Endometrial microvascular endothelial cells (primary cell): Measurements from ENCODE around the gene FSD1. TPM values are rescaled to one million over a fixed set of nuclear protein-coding genes. Genes with fewer than 3 reads are reported as not detected.

Experiments used
- in situ Hi-C: cut with HindIII; loops from 2 replicates; pipeline ENCODE4 v1.10.0; 2017; ENCODE audit warnings: low sequenced_read_pairs, low pct_unique_long_range_greater_than_20kb; ENCODE audit errors: inconsistent ontology term
- total RNA-seq: library from RNA; depleted of rRNA; stranded (reverse); fragments of >200 nt; gene quantifications from one replicate; pipeline ENCODE4 v1.2.3, GENCODE V29; 2015; ENCODE audit errors: inconsistent ontology term

FSD1 gene
- total RNA-seq, 1 donor from 2014 or later = 15.1 TPM

DNA sequence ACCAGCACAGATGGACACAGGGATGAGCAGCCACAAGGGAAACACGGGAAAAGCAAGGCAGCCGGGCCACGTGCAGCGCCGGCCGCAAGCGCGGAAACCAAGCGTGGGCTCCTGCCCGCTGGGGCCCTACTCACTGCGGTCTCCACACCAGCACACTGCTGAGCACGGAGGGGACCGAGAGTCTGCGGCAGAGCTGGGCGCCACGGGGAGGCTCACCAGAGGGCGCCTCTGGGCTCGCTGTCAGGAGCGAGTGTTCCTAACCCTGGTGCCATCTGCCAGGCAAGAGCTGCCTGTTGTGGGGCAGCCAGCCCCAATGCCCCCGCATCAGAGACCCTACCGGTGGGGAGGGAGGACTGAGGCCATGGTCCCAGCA lies 65.5 kb downstream of the FSD1 start:
- in situ Hi-C loops = no loop called here

DNA sequence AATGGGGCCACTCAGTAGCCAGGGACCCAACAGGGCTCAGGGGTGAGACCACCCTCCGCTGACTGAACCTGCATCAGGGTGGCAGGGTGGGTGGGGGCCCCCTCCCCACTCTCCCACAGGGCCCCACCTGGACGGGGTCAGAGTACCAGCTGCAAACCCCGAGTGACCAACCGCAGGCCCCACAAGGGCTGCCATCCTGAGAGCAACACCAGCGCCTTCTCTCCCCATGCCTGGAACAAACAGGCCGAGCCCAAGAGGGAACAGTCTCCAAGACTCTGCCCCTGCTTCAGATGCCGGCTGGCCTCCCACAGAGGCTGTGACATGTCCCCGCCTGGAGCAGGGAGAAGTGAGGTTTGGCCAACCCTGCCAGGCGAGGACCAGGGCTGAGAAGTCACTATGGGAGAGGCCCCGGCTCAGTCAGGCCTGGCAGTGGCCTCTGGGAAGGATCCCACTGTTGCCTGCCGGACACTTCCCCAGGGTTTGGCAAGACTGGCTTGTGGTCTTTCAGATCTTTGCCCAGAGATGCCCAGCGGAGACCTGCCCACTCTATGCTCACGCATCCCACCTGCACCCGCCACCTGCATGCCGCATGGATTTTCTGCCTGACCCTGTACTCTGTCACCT lies 66.1 kb downstream of the FSD1 start:
- in situ Hi-C loops = no loop called here

DNA sequence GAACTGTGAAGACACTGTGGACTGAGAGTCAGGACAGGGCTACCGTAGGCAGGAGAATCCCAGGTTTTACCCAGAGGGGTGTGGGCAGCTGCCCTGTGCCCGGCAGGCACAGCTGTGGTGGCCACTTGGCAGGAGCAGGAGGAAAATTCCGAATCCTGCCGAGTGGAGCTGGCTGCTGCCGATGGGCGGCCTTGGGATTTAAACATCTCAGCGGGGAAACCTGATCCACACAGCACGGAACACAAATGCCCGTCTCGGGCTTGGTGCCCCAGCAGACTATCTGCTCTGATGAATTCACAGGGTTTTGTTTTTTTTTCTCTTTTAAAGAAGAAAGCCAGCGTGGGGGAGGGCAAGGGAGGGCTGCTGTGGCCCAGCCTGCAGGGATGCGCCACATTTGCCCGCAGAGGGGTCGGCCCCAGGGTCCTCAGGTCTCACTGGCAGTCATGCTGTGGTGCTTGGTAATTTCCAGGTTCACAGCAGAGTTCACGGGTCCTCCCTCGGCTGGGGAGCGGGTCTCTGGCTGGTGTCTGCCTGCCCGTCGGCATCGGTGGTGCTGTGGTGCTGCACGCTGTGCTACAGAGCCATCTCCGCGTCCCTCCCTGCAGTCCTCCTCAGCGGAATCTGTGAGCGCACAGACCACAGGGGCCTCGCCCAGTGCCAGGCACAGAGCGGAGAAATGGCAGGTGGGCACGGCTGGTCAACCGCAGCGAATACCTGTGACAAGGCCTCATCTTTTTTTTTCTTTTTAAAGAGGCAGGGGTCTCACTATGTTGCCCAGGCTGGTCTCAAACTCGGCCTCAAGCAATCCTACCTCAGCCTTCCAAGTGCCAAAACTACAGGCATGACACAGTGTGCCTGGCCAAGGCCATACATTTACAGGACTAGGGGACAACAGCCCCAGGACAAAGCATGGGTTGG lies 67.1 kb downstream of the FSD1 start:
- in situ Hi-C loops = no loop called here

DNA sequence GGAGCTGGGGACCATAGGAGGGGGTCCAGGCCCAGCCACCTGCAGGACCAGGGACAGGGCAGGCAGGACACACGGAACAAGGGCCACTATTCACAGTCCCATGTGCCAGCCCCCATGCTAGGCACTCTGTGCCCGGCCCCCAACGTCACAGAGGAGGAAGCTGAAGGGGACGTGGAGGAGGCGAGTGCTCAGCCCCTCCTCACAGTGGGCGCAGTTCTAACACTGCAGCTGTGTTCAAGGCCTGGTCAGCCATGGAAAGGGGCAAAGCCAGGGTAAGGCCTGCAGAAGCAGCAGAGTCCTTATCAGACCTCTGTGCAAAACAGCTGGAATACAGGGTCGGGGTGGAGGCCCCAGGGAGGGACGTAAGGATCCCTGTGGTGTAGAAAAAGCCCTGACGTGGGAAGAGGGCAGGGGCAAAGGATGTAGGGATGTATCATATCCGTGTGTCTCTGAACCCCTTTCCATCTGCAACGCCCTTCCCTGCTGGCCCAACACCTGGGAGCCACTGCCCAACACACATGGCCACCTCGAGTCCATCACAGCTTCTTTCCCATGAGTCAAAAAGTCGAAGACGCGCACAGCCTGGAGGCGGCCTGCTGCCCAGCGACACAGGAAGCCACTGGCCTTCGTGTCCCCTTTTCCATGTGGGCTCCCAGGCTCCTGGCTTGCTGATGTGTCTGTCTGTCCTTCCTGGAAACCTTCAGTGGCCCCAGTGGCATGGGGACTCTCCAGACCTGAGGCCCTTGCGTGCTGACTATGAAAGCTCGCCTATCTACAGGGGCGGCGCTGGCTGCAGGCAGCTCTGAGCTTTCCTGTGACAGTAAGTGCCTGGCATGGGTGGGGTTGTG lies 68.0 kb downstream of the FSD1 start:
- in situ Hi-C loops = no loop called here

DNA sequence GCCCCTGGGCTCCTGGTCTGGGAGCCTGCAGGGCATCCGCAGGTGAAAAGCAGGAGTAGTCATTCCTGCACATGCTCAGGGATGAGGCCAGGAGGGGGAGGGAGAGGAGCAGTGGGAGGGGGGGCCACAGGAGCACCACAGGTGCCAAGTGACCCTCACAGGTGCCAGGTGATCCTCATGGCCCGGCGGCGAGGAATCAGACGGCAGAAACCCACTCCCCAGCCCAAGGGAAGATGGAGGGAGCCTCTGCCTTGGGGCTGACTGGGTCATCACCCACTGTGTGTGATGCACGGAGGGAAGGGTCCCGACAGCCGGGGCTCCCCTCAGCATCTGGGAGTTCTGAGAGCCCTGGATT lies 68.6 kb downstream of the FSD1 start:
- in situ Hi-C loops = no loop called here

Other genes with a start within 250 kb of the FSD1 start
- 28.1 TPM for gene ZBTB7A, start 237.7 kb upstream of the FSD1 start, total RNA-seq
- 156 TPM for gene MAP2K2, start 180.5 kb upstream of the FSD1 start, total RNA-seq
- gene CREB3L3, start 151.0 kb upstream of the FSD1 start, total RNA-seq = not detected
- gene SIRT6, start 122.0 kb upstream of the FSD1 start, total RNA-seq = 23.2 TPM
- not detected for gene ANKRD24, start 121.9 kb upstream of the FSD1 start, total RNA-seq
- 1.1 TPM for gene EBI3, start 75.1 kb upstream of the FSD1 start, total RNA-seq
- 39.5 TPM for gene YJU2, start 57.5 kb upstream of the FSD1 start, total RNA-seq
- gene SHD, start 25.3 kb upstream of the FSD1 start, total RNA-seq = not detected
- gene TMIGD2, start 2.2 kb upstream of the FSD1 start, total RNA-seq = not detected
- 15.0 TPM for gene STAP2, start 34.2 kb downstream of the FSD1 start, total RNA-seq
- 3.5 TPM for gene MPND, start 39.0 kb downstream of the FSD1 start, total RNA-seq
- gene SH3GL1, start 95.9 kb downstream of the FSD1 start, total RNA-seq = 128 TPM
- 21.3 TPM for gene CHAF1A, start 98.0 kb downstream of the FSD1 start, total RNA-seq
- 125 TPM for gene UBXN6, start 153.2 kb downstream of the FSD1 start, total RNA-seq
- gene HDGFL2, start 167.7 kb downstream of the FSD1 start, total RNA-seq = 66.1 TPM
- not detected for gene PLIN4, start 213.9 kb downstream of the FSD1 start, total RNA-seq
- not detected for gene PLIN5, start 230.6 kb downstream of the FSD1 start, total RNA-seq
- gene LRG1, start 235.4 kb downstream of the FSD1 start, total RNA-seq = 0.28 TPM